ENCODE results near the gene HABP4. TPM values are rescaled to one million over a fixed set of nuclear protein-coding genes. Genes with fewer than 3 reads are reported as not detected.

Gene HABP4
- polyA plus RNA-seq, 1 experiment = 10.8 TPM

GRCh38 chr9:96418920-96419690 lies 30.9 kb upstream of the HABP4 start:
- CTCF ChIA-PET = interaction anchor here (0.8 to 1.0 kb wide), 2 partner anchors 92 to 248 kb away, joined by 3 to 4 read pairs; no protein-coding TSS in a partner anchor
- peak; percentile 16 for DNase-seq (ENCODE audit: low read depth, low spot score)
- no peaks in the 10 kb centered on the region for H3K27me3 ChIP-seq (ENCODE audit: control insufficient read depth, insufficient read depth, low read length)
- TF ChIP-seq CTCF (IDR thresholded peaks at IDR 0.05; ENCODE audit: low read depth, low read length) = no peak
- peak overlapping the region; percentile 83 for H3K27ac ChIP-seq (ENCODE audit: low read depth, low read length)
- peak overlapping the region; percentile 75 for H3K4me3 ChIP-seq (ENCODE audit: low read depth, low read length)
- POLR2A ChIA-PET = interaction anchor here (0.6 kb wide), 1 partner anchor 40 kb away, joined by 3 read pairs; no protein-coding TSS in a partner anchor
- no peaks in the 10 kb centered on the region for H3K9me3 ChIP-seq (ENCODE audit: control insufficient read depth, insufficient read depth, low read length)

- no peaks in the 10 kb centered on the region for H3K27me3 ChIP-seq (ENCODE audit: control insufficient read depth, insufficient read depth, low read length)
- no peak for TF ChIP-seq CTCF (IDR thresholded peaks at IDR 0.05; ENCODE audit: low read depth, low read length)
- no peaks in the 10 kb centered on the region for H3K9me3 ChIP-seq (ENCODE audit: control insufficient read depth, insufficient read depth, low read length)
- ChIA-PET CTCF (interaction anchor here (0.8 to 1.0 kb wide), 2 partner anchors 93 to 247 kb away, joined by 3 to 4 read pairs; no protein-coding TSS in a partner anchor), POLR2A (interaction anchor here (0.6 kb wide), 1 partner anchor 40 kb away, joined by 3 read pairs; no protein-coding TSS in a partner anchor)
- no peak for DNase-seq (ENCODE audit: low read depth, low spot score)
- H3K27ac ChIP-seq (ENCODE audit: low read depth, low read length) = no peak overlapping the region
- peak overlapping the region; percentile 75 for H3K4me3 ChIP-seq (ENCODE audit: low read depth, low read length)
These were observed 30.3 kb upstream of the HABP4 start for GRCh38 chr9:96419691-96419969.

- CTCF ChIA-PET = no interaction called here
- TF ChIP-seq CTCF (IDR thresholded peaks at IDR 0.05; ENCODE audit: low read depth, low read length) = no peak
- peak overlapping the region; percentile 83 for H3K27ac ChIP-seq (ENCODE audit: low read depth, low read length)
- POLR2A ChIA-PET = interaction anchor here (0.5 to 0.6 kb wide), 2 partner anchors 17 to 30 kb away, joined by 3 read pairs; no protein-coding TSS in a partner anchor
- DNase-seq (ENCODE audit: low read depth, low spot score) = peak; percentile 64
- no peaks in the 10 kb centered on the region for H3K27me3 ChIP-seq (ENCODE audit: control insufficient read depth, insufficient read depth, low read length)
- H3K9me3 ChIP-seq (ENCODE audit: control insufficient read depth, insufficient read depth, low read length) = no peaks in the 10 kb centered on the region
- H3K4me3 ChIP-seq (ENCODE audit: low read depth, low read length) = no peak overlapping the region
These were observed 29.3 kb upstream of the HABP4 start for GRCh38 chr9:96420468-96421219.

- TF ChIP-seq CTCF (IDR thresholded peaks at IDR 0.05; ENCODE audit: low read depth, low read length) = no peak
- no peak overlapping the region for H3K27ac ChIP-seq (ENCODE audit: low read depth, low read length)
- CTCF ChIA-PET = interaction anchor here (1.5 kb wide), 1 partner anchor 106 kb away, joined by 5 read pairs; no protein-coding TSS in a partner anchor
- DNase-seq (ENCODE audit: low read depth, low spot score) = no peak
- H3K27me3 ChIP-seq (ENCODE audit: control insufficient read depth, insufficient read depth, low read length) = no peaks in the 10 kb centered on the region
- H3K4me3 ChIP-seq (ENCODE audit: low read depth, low read length) = no peak overlapping the region
- H3K9me3 ChIP-seq (ENCODE audit: control insufficient read depth, insufficient read depth, low read length) = no peaks in the 10 kb centered on the region
- POLR2A ChIA-PET = interaction anchor here (0.6 kb wide), 1 partner anchor 96 kb away, joined by 3 read pairs; no protein-coding TSS in a partner anchor
These were observed 26.5 kb upstream of the HABP4 start for GRCh38 chr9:96423322-96423984.
